A673 (cell line): ENCODE measurements around the gene RALGAPB. TPM values are rescaled to one million over a fixed set of nuclear protein-coding genes. Genes with fewer than 3 reads are reported as not detected.

Source experiments
- BruUV-seq: library from RNA; stranded (reverse); fragments of 400-500 nt; replicated peaks from 2 replicates; lab custom pipeline; 2021; lab: Mats Ljungman, UMichigan
- CTCF ChIA-PET: fragments of 300-600 bp; sonication (Branson Sonifier 250); formaldehyde crosslinking; loops from one replicate; lab custom pipeline; 2022; ENCODE audit warnings: antibody characterized with exemption; lab: Charles Lee
- POLR2A ChIA-PET: fragments of 300-600 bp; sonication (Branson Sonifier 250); formaldehyde crosslinking; loops from one replicate; lab custom pipeline; 2022; ENCODE audit warnings: antibody characterized with exemption; ENCODE audit not compliant: low non-redundant PET; lab: Charles Lee
- DNase-seq: peaks from one replicate; pipeline ENCODE4 v3.0.0-alpha.2; 2015; ENCODE audit warnings: low spot score
- H3K27ac ChIP-seq: fragments of 200-600 bp; sonication (generic); 2 replicates; pipeline ENCODE4 v1.5.1; 2016; ENCODE audit warnings: mixed run types, low read depth, mild to moderate bottlenecking, mixed read lengths, antibody characterized with exemption, low read length; ENCODE audit not compliant: poor library complexity, severe bottlenecking
- H3K27me3 ChIP-seq: fragments of 200-600 bp; sonication (generic); replicated peaks from 2 replicates; pipeline ENCODE4 v1.6.1; 2017; ENCODE audit warnings: mixed run types, low read depth, mild to moderate bottlenecking, mixed read lengths, antibody characterized with exemption, low read length; ENCODE audit not compliant: insufficient read depth, poor library complexity
- H3K36me3 ChIP-seq: fragments of 200-600 bp; sonication (generic); 2 replicates; pipeline ENCODE4 v1.6.1; 2016; ENCODE audit warnings: mixed run types, mild to moderate bottlenecking, mixed read lengths, antibody characterized with exemption, low read length; ENCODE audit not compliant: insufficient read depth, poor library complexity, severe bottlenecking
- H3K4me1 ChIP-seq: fragments of 200-600 bp; sonication (generic); 2 replicates; pipeline ENCODE4 v1.6.1; 2017; ENCODE audit warnings: mixed run types, mild to moderate bottlenecking, mixed read lengths, antibody characterized with exemption, low read length; ENCODE audit not compliant: insufficient read depth, poor library complexity, severe bottlenecking
- H3K4me3 ChIP-seq: fragments of 200-600 bp; sonication (generic); 2 replicates; pipeline ENCODE4 v1.5.1; 2016; ENCODE audit warnings: low read depth, mixed run types, mild to moderate bottlenecking, mixed read lengths, low read length; ENCODE audit not compliant: poor library complexity, severe bottlenecking
- H3K9me3 ChIP-seq: fragments of 200-600 bp; sonication (generic); 2 replicates; pipeline ENCODE4 v1.6.1; 2016; ENCODE audit warnings: mixed run types, low read depth, mild to moderate bottlenecking, mixed read lengths, antibody characterized with exemption, low read length; ENCODE audit not compliant: poor library complexity, severe bottlenecking
- CTCF ChIP-seq: fragments of 300-800, 200-600 bp; sonication (generic); conservative IDR thresholded peaks from 2 replicates; pipeline ENCODE4 v1.5.1; 2017; ENCODE audit warnings: low read depth, mild to moderate bottlenecking, antibody characterized with exemption, low read length, moderate library complexity, mixed read lengths
- EZH2 ChIP-seq: fragments of 200-600 bp; sonication (generic); IDR thresholded peaks from 2 replicates; pipeline ENCODE4 v1.6.1; 2017; ENCODE audit warnings: borderline replicate concordance, low read depth, mild to moderate bottlenecking, mixed read lengths, antibody characterized with exemption, low read length; ENCODE audit not compliant: poor library complexity, severe bottlenecking
- intact Hi-C: fragments of 100-400 bp; cut with micrococcal nuclease; formaldehyde crosslinking; loops from one replicate; pipeline ENCODE4 v1.10.0; 2022; ENCODE audit not compliant: unreplicated experiment
- total RNA-seq: library from RNA; stranded (reverse); gene quantifications from 2 replicates; pipeline ENCODE4 v1.2.3, GENCODE V29; 2021

RALGAPB gene
- total RNA-seq, 1 experiment from 2014 or later = 34.4 TPM

GRCh38 chr20:38581013-38581412, 108.4 kb downstream of the RALGAPB start, which contains the start of gene ADIG:
Gene ADIG, plus strand, starts transcription at chr20:38581197. Its CDS starts 54 bp downstream, at chr20:38581251.
- Histone ChIP-seq H3K4me1 (no peaks in the 10 kb centered on the region), H3K27ac (no peak within 1 kb of the TSS), H3K27me3 (no peaks in the 10 kb centered on the region), H3K9me3 (no peaks in the 10 kb centered on the region), H3K36me3 (peaks cover 4% of the 10 kb centered on the region), H3K4me3 (no peak within 1 kb of the TSS)
- DNase-seq = no peak
- CTCF ChIA-PET = no interaction called here
- POLR2A ChIA-PET = no interaction called here
- no peak for TF ChIP-seq EZH2
- no peak for TF ChIP-seq CTCF
- BruUV-seq = no TSS peak
- intact Hi-C loops = no loop called here

GRCh38 chr20:38581830-38582358, 109.3 kb downstream of the RALGAPB start:
- Histone ChIP-seq H3K36me3 (peaks cover 3% of the 10 kb centered on the region), H3K4me1 (no peaks in the 10 kb centered on the region), H3K27me3 (no peaks in the 10 kb centered on the region), H3K9me3 (no peaks in the 10 kb centered on the region), H3K4me3 (no peak overlapping the region), H3K27ac (no peak overlapping the region)
- ChIA-PET CTCF (no interaction called here), POLR2A (no interaction called here)
- intact Hi-C loops = no loop called here
- BruUV-seq = no TSS peak
- DNase-seq = no peak
- TF ChIP-seq CTCF (no peak), EZH2 (no peak)

- Histone ChIP-seq H3K36me3 (no peaks in the 10 kb centered on the region), H3K4me1 (no peaks in the 10 kb centered on the region), H3K27ac (no peak overlapping the region), H3K27me3 (no peaks in the 10 kb centered on the region), H3K9me3 (no peaks in the 10 kb centered on the region), H3K4me3 (no peak overlapping the region)
- ChIA-PET POLR2A (no interaction called here), CTCF (no interaction called here)
- no peak for DNase-seq
- intact Hi-C loops = no loop called here
- TF ChIP-seq CTCF (no peak), EZH2 (no peak)
- no TSS peak for BruUV-seq
These were observed 110.7 kb downstream of the RALGAPB start for GRCh38 chr20:38583306-38583705.
